ENCODE results near the gene BSN. TPM values are rescaled to one million over a fixed set of nuclear protein-coding genes. Genes with fewer than 3 reads are reported as not detected.

Gene BSN
- total RNA-seq, 1 donor from 2014 or later, result 4.0 TPM

- DNase-seq (ENCODE audit: extremely low spot score, unreplicated experiment), result no peak
- no peak overlapping the region for H3K4me3 Mint-ChIP-seq
- H3K27me3 Mint-ChIP-seq, result no peaks in the 10 kb centered on the region
- no peaks in the 10 kb centered on the region for H3K9me3 Mint-ChIP-seq
- no peak overlapping the region for H3K27ac Mint-ChIP-seq
- H3K36me3 Mint-ChIP-seq, result peaks cover 10% of the 10 kb centered on the region
- no peak for TF ChIP-seq CTCF (conservative IDR thresholded peaks at IDR 0.05)
- peaks cover 5% of the 10 kb centered on the region for H3K4me1 Mint-ChIP-seq (ENCODE audit: unreplicated experiment)
Measured at GRCh38 chr3:49535971-49536874, 18.1 kb upstream of the BSN start.

GRCh38 chr3:49536875-49537533 lies 17.3 kb upstream of the BSN start:
- Mint-ChIP-seq H3K36me3 (peaks cover 3% of the 10 kb centered on the region), H3K4me1 (ENCODE audit: unreplicated experiment) (peaks cover 5% of the 10 kb centered on the region), H3K27ac (no peak overlapping the region), H3K4me3 (no peak overlapping the region), H3K27me3 (no peaks in the 10 kb centered on the region), H3K9me3 (no peaks in the 10 kb centered on the region)
- TF ChIP-seq CTCF (conservative IDR thresholded peaks at IDR 0.05), result no peak
- no peak for DNase-seq (ENCODE audit: extremely low spot score, unreplicated experiment)

GRCh38 chr3:49539659-49540560 lies 14.4 kb upstream of the BSN start:
- H3K4me3 Mint-ChIP-seq, result peak overlapping the region; percentile 83
- H3K27ac Mint-ChIP-seq, result peak overlapping the region; percentile 39
- TF ChIP-seq CTCF (conservative IDR thresholded peaks at IDR 0.05), result peak; percentile 92
- H3K9me3 Mint-ChIP-seq, result no peaks in the 10 kb centered on the region
- peaks cover 5% of the 10 kb centered on the region for H3K4me1 Mint-ChIP-seq (ENCODE audit: unreplicated experiment)
- no peaks in the 10 kb centered on the region for H3K36me3 Mint-ChIP-seq
- H3K27me3 Mint-ChIP-seq, result peaks cover 15% of the 10 kb centered on the region
- peak; percentile 96 for DNase-seq (ENCODE audit: extremely low spot score, unreplicated experiment)

GRCh38 chr3:49552087-49552486 lies 2.2 kb upstream of the BSN start:
- Mint-ChIP-seq H3K27ac (peak overlapping the region; percentile 65), H3K4me3 (peak overlapping the region; percentile 67), H3K36me3 (no peaks in the 10 kb centered on the region), H3K9me3 (no peaks in the 10 kb centered on the region), H3K4me1 (ENCODE audit: unreplicated experiment) (peaks cover 15% of the 10 kb centered on the region), H3K27me3 (peaks cover 32% of the 10 kb centered on the region)
- no peak for DNase-seq (ENCODE audit: extremely low spot score, unreplicated experiment)
- no peak for TF ChIP-seq CTCF (conservative IDR thresholded peaks at IDR 0.05)

GRCh38 chr3:49553324-49553691 lies 969 bp upstream of the BSN start:
- H3K36me3 Mint-ChIP-seq, result no peaks in the 10 kb centered on the region
- DNase-seq (ENCODE audit: extremely low spot score, unreplicated experiment), result no peak

More at GRCh38 chr3:49553324-49553691, 969 bp upstream of the BSN start:
- Mint-ChIP-seq H3K4me3 (peak overlapping the region; percentile 95), H3K9me3 (no peaks in the 10 kb centered on the region), H3K4me1 (ENCODE audit: unreplicated experiment) (peaks cover 15% of the 10 kb centered on the region), H3K27ac (peak overlapping the region; percentile 86), H3K27me3 (peaks cover 33% of the 10 kb centered on the region)
- no peak for TF ChIP-seq CTCF (conservative IDR thresholded peaks at IDR 0.05)

Measured in type B pancreatic cell (in vitro differentiated cells).